Activated naive CD8-positive, alpha-beta T cell treated with anti-CD3 and anti-CD28 coated beads, Interleukin-2, amount 50 U/mL, for 16 hours (primary cell): ENCODE results near the gene TPRX2.
A peak's percentile ranks its signal among the peaks of the same experiment; 100 is the strongest.
"Not testable (repeated sequence)": the region's sequence is repeated elsewhere in the genome, so short reads cannot be mapped to it uniquely, and the experiment has no call there.

Experiments used
- DNase-seq: peaks from one replicate; pipeline ENCODE4 v3.0.0-alpha.2; 2020; ENCODE audit warnings: low read depth, low spot score

The TPRX2 gene

GRCh38 chr19:47860602-47861297 is 1.7 kb downstream of the TPRX2 start:
- DNase-seq = no peak

GRCh38 chr19:47861630-47862029 is 2.6 kb downstream of the TPRX2 start:
- DNase-seq = no peak

GRCh38 chr19:47863514-47863936 is 4.5 kb downstream of the TPRX2 start:
- DNase-seq = peak; percentile 75

- no peak for DNase-seq
Measured at GRCh38 chr19:47865166-47865565, 6.1 kb downstream of the TPRX2 start.

- DNase-seq = no peak
Measured at GRCh38 chr19:47878906-47879305, 19.9 kb downstream of the TPRX2 start.

GRCh38 chr19:47879385-47879784 is 20.4 kb downstream of the TPRX2 start:
- DNase-seq = not testable (repeated sequence)

GRCh38 chr19:47881757-47882156 is 22.7 kb downstream of the TPRX2 start:
- DNase-seq = no peak

- no peak for DNase-seq
Measured at GRCh38 chr19:47882890-47883289, 23.9 kb downstream of the TPRX2 start.

GRCh38 chr19:47885067-47885463 is 26.0 kb downstream of the TPRX2 start:
- no peak for DNase-seq

GRCh38 chr19:47886010-47886559 is 27.1 kb downstream of the TPRX2 start, which contains the start of gene SULT2A1:
Gene SULT2A1 (minus strand): TSS chr19:47886315. CDS start chr19:47886257, 58 bp downstream.
- DNase-seq = no peak

GRCh38 chr19:47890865-47891621 is 32.0 kb downstream of the TPRX2 start:
- no peak for DNase-seq

- no peak for DNase-seq
Measured at GRCh38 chr19:47891622-47891922, 32.5 kb downstream of the TPRX2 start.

- no peak for DNase-seq
Measured at GRCh38 chr19:47891923-47892666, 33.1 kb downstream of the TPRX2 start.

GRCh38 chr19:47895165-47895782 is 36.2 kb downstream of the TPRX2 start:
- DNase-seq = no peak

GRCh38 chr19:47896019-47896418 is 37.0 kb downstream of the TPRX2 start:
- DNase-seq = no peak

GRCh38 chr19:47896773-47897172 is 37.7 kb downstream of the TPRX2 start:
- no peak for DNase-seq

GRCh38 chr19:47897861-47898260 is 38.8 kb downstream of the TPRX2 start:
- DNase-seq = no peak

GRCh38 chr19:47899335-47899734 is 40.3 kb downstream of the TPRX2 start:
- no peak for DNase-seq

- DNase-seq = no peak
Measured at GRCh38 chr19:47901370-47901769, 42.3 kb downstream of the TPRX2 start.

GRCh38 chr19:47909350-47909749 is 50.3 kb downstream of the TPRX2 start:
- peak; percentile 17 for DNase-seq

GRCh38 chr19:47910191-47910590 is 51.2 kb downstream of the TPRX2 start:
- DNase-seq = not testable (repeated sequence)
